ENCODE measurements around the gene MTMR2. TPM values are rescaled to one million over a fixed set of nuclear protein-coding genes. Genes with fewer than 3 reads are reported as not detected.

The MTMR2 gene
- total RNA-seq, 3 donors from 2014 or later, result 50.4 to 57.1 (median 54.1) TPM

- H3K4me1 Mint-ChIP-seq (ENCODE audit: low read depth), result peaks cover 28% of the 10 kb centered on the region
- H3K27me3 Mint-ChIP-seq (ENCODE audit: low read depth), result no peaks in the 10 kb centered on the region
- DNase-seq (no peak), ATAC-seq (no peak)
- H3K4me3 Mint-ChIP-seq, result no peak overlapping the region
- peaks cover 2% of the 10 kb centered on the region for H3K36me3 Mint-ChIP-seq (ENCODE audit: insufficient read depth)
- H3K9me3 Mint-ChIP-seq, result no peaks in the 10 kb centered on the region
Measured at GRCh38 chr11:95912902-95913560, 10.9 kb downstream of the MTMR2 start.

DNA sequence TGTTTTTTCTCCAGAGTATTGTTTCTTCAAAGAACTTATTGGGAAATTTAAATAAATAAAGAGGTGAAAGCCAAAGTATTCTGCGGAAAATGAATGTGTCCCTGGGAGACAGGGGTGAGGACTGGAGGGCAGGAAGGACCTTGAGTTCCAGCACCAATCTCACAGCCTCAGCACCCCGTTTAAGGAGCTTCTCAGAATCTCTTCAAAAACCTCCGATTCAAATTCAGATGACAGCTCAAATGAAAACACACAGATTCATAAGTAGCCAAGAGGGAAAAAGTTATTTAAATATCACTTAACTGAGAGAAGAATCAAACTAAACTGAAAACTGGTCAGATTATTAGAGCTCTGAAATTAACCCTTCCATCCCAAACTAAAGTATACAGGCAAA is 12.5 kb downstream of the MTMR2 start:
- H3K4me3 Mint-ChIP-seq, result no peak overlapping the region
- H3K9me3 Mint-ChIP-seq, result no peaks in the 10 kb centered on the region
- ATAC-seq (no peak), DNase-seq (no peak)
- peaks cover 37% of the 10 kb centered on the region for H3K4me1 Mint-ChIP-seq (ENCODE audit: low read depth)
- no peaks in the 10 kb centered on the region for H3K27me3 Mint-ChIP-seq (ENCODE audit: low read depth)
- H3K36me3 Mint-ChIP-seq (ENCODE audit: insufficient read depth), result peaks cover 7% of the 10 kb centered on the region

DNA sequence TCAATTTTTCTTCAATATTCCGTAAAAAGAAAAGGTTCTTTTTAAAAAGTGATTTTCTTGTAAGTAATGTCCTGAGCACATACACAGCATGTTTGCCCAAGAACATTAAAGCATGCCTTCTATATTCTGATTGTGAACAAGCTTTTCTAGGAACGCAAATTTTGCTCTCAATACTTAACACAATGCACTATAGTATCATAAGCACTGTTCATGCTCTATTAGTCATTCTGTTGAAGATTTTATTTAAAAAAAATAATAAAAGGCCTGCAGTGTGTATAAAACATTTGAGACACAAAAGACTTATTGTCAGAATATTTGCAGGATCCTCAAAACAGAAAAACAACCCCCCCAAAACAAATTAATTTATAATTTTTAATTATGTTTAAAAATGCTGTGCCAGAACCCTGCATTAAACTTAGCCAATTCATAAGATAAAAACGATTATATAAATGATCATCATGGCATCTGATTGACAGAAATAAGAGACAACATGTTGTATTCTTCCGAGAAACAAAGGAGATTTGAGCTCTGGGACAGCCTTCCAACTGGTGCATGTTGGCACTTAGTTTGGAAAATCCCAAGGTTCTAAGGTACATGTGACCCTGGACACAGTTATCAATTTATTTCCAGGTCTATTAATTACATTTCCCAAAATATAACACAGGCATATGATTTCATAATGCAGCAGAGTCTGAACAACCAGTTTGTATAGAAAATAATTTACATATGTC is 13.1 kb downstream of the MTMR2 start:
- H3K9me3 Mint-ChIP-seq, result no peaks in the 10 kb centered on the region
- DNase-seq (no peak), ATAC-seq (no peak)
- peaks cover 7% of the 10 kb centered on the region for H3K36me3 Mint-ChIP-seq (ENCODE audit: insufficient read depth)
- no peaks in the 10 kb centered on the region for H3K27me3 Mint-ChIP-seq (ENCODE audit: low read depth)
- H3K4me1 Mint-ChIP-seq (ENCODE audit: low read depth), result peaks cover 32% of the 10 kb centered on the region
- no peak overlapping the region for H3K4me3 Mint-ChIP-seq

- Mint-ChIP-seq H3K4me1 (ENCODE audit: low read depth) (peaks cover 26% of the 10 kb centered on the region), H3K36me3 (ENCODE audit: insufficient read depth) (peaks cover 7% of the 10 kb centered on the region), H3K9me3 (no peaks in the 10 kb centered on the region), H3K4me3 (no peak overlapping the region), H3K27me3 (ENCODE audit: low read depth) (no peaks in the 10 kb centered on the region)
- no peak for ATAC-seq
- DNase-seq, result no peak
Measured at GRCh38 chr11:95908826-95909225, 15.1 kb downstream of the MTMR2 start.

GRCh38 chr11:95907476-95907875 is 16.4 kb downstream of the MTMR2 start:
- H3K9me3 Mint-ChIP-seq, result no peaks in the 10 kb centered on the region

GRCh38 chr11:95904009-95904650 is 19.8 kb downstream of the MTMR2 start:
- Mint-ChIP-seq H3K4me3 (no peak overlapping the region), H3K9me3 (no peaks in the 10 kb centered on the region), H3K4me1 (ENCODE audit: low read depth) (peaks cover 14% of the 10 kb centered on the region), H3K27me3 (ENCODE audit: low read depth) (no peaks in the 10 kb centered on the region), H3K36me3 (ENCODE audit: insufficient read depth) (peaks cover 5% of the 10 kb centered on the region)
- no peak for ATAC-seq
- no peak for DNase-seq

More at GRCh38 chr11:95907476-95907875, 16.4 kb downstream of the MTMR2 start:
- ATAC-seq (no peak), DNase-seq (no peak)
- Mint-ChIP-seq H3K36me3 (ENCODE audit: insufficient read depth) (peaks cover 7% of the 10 kb centered on the region), H3K4me1 (ENCODE audit: low read depth) (peaks cover 18% of the 10 kb centered on the region), H3K27me3 (ENCODE audit: low read depth) (no peaks in the 10 kb centered on the region), H3K4me3 (no peak overlapping the region)

- no peak for DNase-seq
- H3K4me3 Mint-ChIP-seq, result no peak overlapping the region
- no peaks in the 10 kb centered on the region for H3K36me3 Mint-ChIP-seq (ENCODE audit: insufficient read depth)
- no peak for ATAC-seq
- no peaks in the 10 kb centered on the region for H3K4me1 Mint-ChIP-seq (ENCODE audit: low read depth)
- no peaks in the 10 kb centered on the region for H3K27me3 Mint-ChIP-seq (ENCODE audit: low read depth)
- no peaks in the 10 kb centered on the region for H3K9me3 Mint-ChIP-seq
Measured at GRCh38 chr11:95898782-95899181, 25.1 kb downstream of the MTMR2 start.

DNA sequence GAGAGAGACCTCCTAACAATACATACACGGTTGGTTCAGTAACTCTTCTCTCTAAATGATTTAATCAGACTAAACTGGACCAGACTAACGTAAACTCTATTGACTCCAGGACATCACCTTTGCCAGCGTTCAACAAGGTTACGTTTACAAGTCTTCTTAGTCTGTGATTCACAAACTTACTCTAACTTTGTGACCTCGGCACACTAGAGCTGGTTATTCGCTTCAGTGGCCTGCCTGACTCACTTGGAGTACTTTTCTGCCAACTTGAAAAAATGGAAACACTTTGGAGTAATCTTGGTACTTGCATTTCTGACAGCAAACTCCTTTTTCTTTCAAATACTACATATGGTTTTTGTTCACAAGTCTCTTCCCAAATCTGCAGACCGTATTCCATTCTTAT is 26.2 kb downstream of the MTMR2 start:
- no peaks in the 10 kb centered on the region for H3K27me3 Mint-ChIP-seq (ENCODE audit: low read depth)
- H3K9me3 Mint-ChIP-seq, result no peaks in the 10 kb centered on the region
- H3K36me3 Mint-ChIP-seq (ENCODE audit: insufficient read depth), result no peaks in the 10 kb centered on the region
- ATAC-seq, result no peak
- DNase-seq, result no peak
- no peaks in the 10 kb centered on the region for H3K4me1 Mint-ChIP-seq (ENCODE audit: low read depth)
- no peak overlapping the region for H3K4me3 Mint-ChIP-seq

DNA sequence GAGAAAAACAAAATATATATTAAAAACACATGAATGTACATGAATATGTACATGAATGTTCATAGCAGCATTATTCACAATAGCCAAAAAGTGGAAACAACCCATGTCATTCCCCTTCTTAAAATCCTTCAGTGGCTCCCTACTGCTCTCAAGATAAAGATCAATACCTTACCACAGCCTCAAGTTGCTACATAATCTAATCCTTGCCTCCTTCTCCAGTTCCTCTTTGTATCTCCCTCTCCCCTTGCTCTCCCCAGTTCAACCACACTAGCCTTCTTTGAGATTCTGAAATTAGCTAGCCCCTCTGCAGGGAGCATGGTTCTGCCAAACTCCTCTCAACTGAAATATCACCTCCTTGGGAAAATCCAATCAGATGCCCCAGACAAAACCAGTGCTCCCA is 28.1 kb downstream of the MTMR2 start:
- Mint-ChIP-seq H3K4me3 (no peak overlapping the region), H3K36me3 (ENCODE audit: insufficient read depth) (no peaks in the 10 kb centered on the region), H3K27me3 (ENCODE audit: low read depth) (no peaks in the 10 kb centered on the region), H3K4me1 (ENCODE audit: low read depth) (no peaks in the 10 kb centered on the region), H3K9me3 (no peaks in the 10 kb centered on the region)
- ATAC-seq (no peak), DNase-seq (no peak)

GRCh38 chr11:95892892-95893570 is 30.9 kb downstream of the MTMR2 start:
- Mint-ChIP-seq H3K4me1 (ENCODE audit: low read depth) (peaks cover 6% of the 10 kb centered on the region), H3K4me3 (no peak overlapping the region), H3K27me3 (ENCODE audit: low read depth) (no peaks in the 10 kb centered on the region), H3K9me3 (no peaks in the 10 kb centered on the region), H3K36me3 (ENCODE audit: insufficient read depth) (peaks cover 5% of the 10 kb centered on the region)
- ATAC-seq (no peak), DNase-seq (no peak)

DNA sequence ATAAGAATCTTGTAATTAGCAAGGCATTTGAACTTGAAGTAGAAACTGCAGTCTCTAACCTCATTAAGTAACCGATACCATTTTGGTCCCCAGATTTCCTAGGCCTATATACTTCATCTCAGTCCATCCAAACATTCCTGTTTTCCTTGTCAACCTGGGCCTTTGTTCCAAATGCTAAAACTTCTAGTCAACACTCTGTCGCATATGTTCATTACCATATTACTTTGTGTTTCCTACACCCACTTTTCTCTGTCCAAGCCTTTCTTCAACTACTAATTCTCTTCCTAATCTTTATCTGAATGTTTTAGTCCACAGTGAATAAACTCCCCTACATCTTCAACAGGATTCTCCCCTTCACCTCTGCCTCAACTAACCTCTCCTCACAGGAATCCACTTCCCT is 31.4 kb downstream of the MTMR2 start:
- no peaks in the 10 kb centered on the region for H3K9me3 Mint-ChIP-seq
- H3K36me3 Mint-ChIP-seq (ENCODE audit: insufficient read depth), result peaks cover 6% of the 10 kb centered on the region
- H3K4me3 Mint-ChIP-seq, result no peak overlapping the region
- peaks cover 6% of the 10 kb centered on the region for H3K4me1 Mint-ChIP-seq (ENCODE audit: low read depth)
- no peak for ATAC-seq
- DNase-seq, result no peak
- no peaks in the 10 kb centered on the region for H3K27me3 Mint-ChIP-seq (ENCODE audit: low read depth)

DNA sequence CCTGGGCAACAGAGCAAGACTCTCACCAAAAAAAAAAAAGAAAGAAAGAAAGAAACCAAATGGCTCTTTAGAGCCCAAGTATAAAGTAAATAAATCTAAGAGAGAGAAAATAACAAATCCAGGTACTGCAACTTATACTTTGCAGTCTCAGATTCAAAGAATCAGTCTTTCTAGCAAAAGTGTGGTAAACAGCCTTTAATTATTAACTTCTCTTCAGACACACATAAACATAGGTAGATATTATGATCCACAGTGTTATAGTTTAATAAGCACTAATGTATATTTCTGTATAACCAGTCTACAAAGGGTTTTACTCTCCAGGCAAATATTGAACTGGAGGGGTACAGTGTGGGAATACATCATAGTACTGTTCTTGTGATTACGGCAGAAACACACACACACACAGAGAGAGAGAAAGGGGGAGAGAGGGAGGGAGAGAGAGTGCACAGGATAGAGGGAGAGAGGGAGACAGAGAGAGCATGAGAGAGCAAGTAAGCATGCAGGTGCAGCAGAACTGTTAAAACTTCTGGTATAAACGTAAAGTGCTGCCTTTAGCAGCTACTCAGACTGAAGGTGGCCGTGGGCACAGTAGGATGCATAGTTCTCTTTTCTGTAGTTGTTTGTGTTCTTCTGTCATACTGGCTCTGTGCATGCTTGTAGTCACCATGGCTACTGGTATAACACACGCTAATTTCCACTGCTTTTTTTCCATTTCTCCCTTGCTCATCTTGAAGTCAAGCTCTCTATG is 32.3 kb downstream of the MTMR2 start:
- Mint-ChIP-seq H3K27me3 (ENCODE audit: low read depth) (no peaks in the 10 kb centered on the region), H3K4me1 (ENCODE audit: low read depth) (peaks cover 6% of the 10 kb centered on the region), H3K36me3 (ENCODE audit: insufficient read depth) (peaks cover 10% of the 10 kb centered on the region), H3K9me3 (no peaks in the 10 kb centered on the region), H3K4me3 (no peak overlapping the region)
- DNase-seq, result no peak
- no peak for ATAC-seq

DNA sequence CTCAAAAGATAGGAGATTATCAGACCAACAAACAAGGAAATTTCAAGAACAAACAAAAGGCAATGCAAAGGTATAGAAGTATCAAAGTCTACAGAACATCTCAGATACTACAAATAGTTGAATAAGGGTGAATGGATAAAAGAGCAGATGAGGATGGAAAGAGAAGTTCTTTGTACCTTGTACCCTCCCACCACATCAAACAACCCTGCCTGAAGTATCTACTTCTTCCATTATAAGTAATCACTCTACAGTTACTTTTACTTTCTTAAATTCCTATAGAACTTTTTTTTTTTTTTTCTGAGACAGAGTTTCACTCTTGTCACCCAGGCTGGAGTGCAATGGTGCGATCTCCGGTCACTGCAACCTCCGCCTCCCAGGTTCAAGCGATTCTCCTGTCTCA is 35.1 kb downstream of the MTMR2 start:
- no peak for DNase-seq
- peaks cover 6% of the 10 kb centered on the region for H3K4me1 Mint-ChIP-seq (ENCODE audit: low read depth)
- ATAC-seq, result peak; percentile 58 to 66
- H3K4me3 Mint-ChIP-seq, result no peak overlapping the region
- H3K9me3 Mint-ChIP-seq, result no peaks in the 10 kb centered on the region
- no peaks in the 10 kb centered on the region for H3K27me3 Mint-ChIP-seq (ENCODE audit: low read depth)
- peaks cover 17% of the 10 kb centered on the region for H3K36me3 Mint-ChIP-seq (ENCODE audit: insufficient read depth)

GRCh38 chr11:95888439-95888838 is 35.5 kb downstream of the MTMR2 start:
- no peak overlapping the region for H3K4me3 Mint-ChIP-seq
- peaks cover 17% of the 10 kb centered on the region for H3K36me3 Mint-ChIP-seq (ENCODE audit: insufficient read depth)
- no peaks in the 10 kb centered on the region for H3K9me3 Mint-ChIP-seq
- H3K4me1 Mint-ChIP-seq (ENCODE audit: low read depth), result peaks cover 6% of the 10 kb centered on the region
- ATAC-seq, result no peak
- DNase-seq, result no peak
- no peaks in the 10 kb centered on the region for H3K27me3 Mint-ChIP-seq (ENCODE audit: low read depth)
